Activated CD8-positive, alpha-beta T cell treated with anti-CD3 and anti-CD28 coated beads for 36 hours (primary cell): ENCODE measurements around the gene ALDH1A3. TPM values are rescaled to one million over a fixed set of nuclear protein-coding genes. Genes with fewer than 3 reads are reported as not detected.

Experiments used
- ATAC-seq: fragments of 200-7000 bp; cut with Tn5 transposase; one replicate; pipeline ENCODE4 v1.10.0; 2021; ENCODE audit warnings: mild to moderate bottlenecking, moderate library complexity
- CTCF ChIA-PET: fragments of 350-600 bp; sonication (Branson Sonifier 250); formaldehyde crosslinking; loops from one replicate; lab custom pipeline; 2021; ENCODE audit warnings: antibody characterized with exemption; lab: Charles Lee
- POLR2A ChIA-PET: fragments of 350-600 bp; sonication (Branson Sonifier 250); formaldehyde crosslinking; loops from one replicate; lab custom pipeline; 2021; ENCODE audit warnings: antibody characterized with exemption; lab: Charles Lee
- DNase-seq: peaks from one replicate; pipeline ENCODE4 v3.0.0-alpha.2; 2020
- H3K27ac Mint-ChIP-seq: one replicate; pipeline ENCODE4 v1.8.0; 2021; ENCODE audit warnings: mild to moderate bottlenecking, mixed read lengths
- H3K27me3 Mint-ChIP-seq: one replicate; pipeline ENCODE4 v1.8.0; 2021; ENCODE audit warnings: mixed read lengths
- H3K36me3 Mint-ChIP-seq: one replicate; pipeline ENCODE4 v1.8.0; 2021; ENCODE audit warnings: low read depth, mixed read lengths
- H3K4me1 Mint-ChIP-seq: one replicate; pipeline ENCODE4 v1.8.0; 2021; ENCODE audit warnings: low read depth, mixed read lengths
- H3K4me3 Mint-ChIP-seq: one replicate; pipeline ENCODE4 v1.8.0; 2021; ENCODE audit warnings: mild to moderate bottlenecking, moderate library complexity, mixed read lengths
- H3K9me3 Mint-ChIP-seq: one replicate; pipeline ENCODE4 v1.8.0; 2021; ENCODE audit warnings: mixed read lengths
- CTCF ChIP-seq: fragments of 200-600 bp; IDR thresholded peaks from one replicate; pipeline ENCODE4 v1.8.0; 2022; ENCODE audit warnings: antibody characterized with exemption, mild to moderate bottlenecking
- intact Hi-C: fragments of 100-400 bp; cut with micrococcal nuclease; formaldehyde crosslinking; loops from one replicate; pipeline ENCODE4 v1.10.0; 2022
- total RNA-seq, 2 experiments: library from RNA; stranded (reverse); gene quantifications; one replicate each; pipeline ENCODE4 v1.2.3, GENCODE V29; 2021

ALDH1A3 gene
- total RNA-seq, 2 experiments from 2014 or later = not detected

- CTCF ChIA-PET = interaction anchor here (1.0 to 1.3 kb wide), 2 partner anchors 16 to 18 kb away, joined by 3 to 4 read pairs; no protein-coding TSS in a partner anchor
These were observed 55.1 kb downstream of the ALDH1A3 start for GRCh38 chr15:100934726-100935125.

GRCh38 chr15:100937171-100937570 lies 57.5 kb downstream of the ALDH1A3 start:
- no peaks in the 10 kb centered on the region for H3K9me3 Mint-ChIP-seq
- ChIA-PET POLR2A (no interaction called here), CTCF (no interaction called here)
- H3K27ac Mint-ChIP-seq = no peak overlapping the region
- intact Hi-C loops = no loop called here
- H3K4me3 Mint-ChIP-seq = no peak overlapping the region
- no peak for TF ChIP-seq CTCF
- ATAC-seq (no peak), DNase-seq (no peak)
- no peaks in the 10 kb centered on the region for H3K4me1 Mint-ChIP-seq
- H3K36me3 Mint-ChIP-seq = no peaks in the 10 kb centered on the region
- H3K27me3 Mint-ChIP-seq = no peaks in the 10 kb centered on the region

More at GRCh38 chr15:100934726-100935125, 55.1 kb downstream of the ALDH1A3 start:
- Mint-ChIP-seq H3K4me3 (no peak overlapping the region), H3K27me3 (no peaks in the 10 kb centered on the region), H3K9me3 (no peaks in the 10 kb centered on the region), H3K36me3 (no peaks in the 10 kb centered on the region), H3K4me1 (no peaks in the 10 kb centered on the region), H3K27ac (no peak overlapping the region)
- no peak for DNase-seq
- intact Hi-C loops = no loop called here
- TF ChIP-seq CTCF = no peak
- no peak for ATAC-seq
- POLR2A ChIA-PET = no interaction called here

GRCh38 chr15:100939791-100940190 lies 60.2 kb downstream of the ALDH1A3 start:
- POLR2A ChIA-PET = no interaction called here
- no peak for DNase-seq
- Mint-ChIP-seq H3K27ac (no peak overlapping the region), H3K4me1 (no peaks in the 10 kb centered on the region), H3K4me3 (no peak overlapping the region), H3K36me3 (no peaks in the 10 kb centered on the region), H3K27me3 (no peaks in the 10 kb centered on the region), H3K9me3 (no peaks in the 10 kb centered on the region)
- intact Hi-C loops = no loop called here
- TF ChIP-seq CTCF = no peak
- CTCF ChIA-PET = no interaction called here
- no peak for ATAC-seq

GRCh38 chr15:100940767-100941379 lies 61.2 kb downstream of the ALDH1A3 start:
- intact Hi-C loops = no loop called here
- ATAC-seq = no peak
- H3K4me1 Mint-ChIP-seq = no peaks in the 10 kb centered on the region
- ChIA-PET CTCF (no interaction called here), POLR2A (no interaction called here)
- H3K27ac Mint-ChIP-seq = no peak overlapping the region
- TF ChIP-seq CTCF = no peak
- no peaks in the 10 kb centered on the region for H3K36me3 Mint-ChIP-seq
- no peaks in the 10 kb centered on the region for H3K27me3 Mint-ChIP-seq
- no peak overlapping the region for H3K4me3 Mint-ChIP-seq
- DNase-seq = no peak
- no peaks in the 10 kb centered on the region for H3K9me3 Mint-ChIP-seq

GRCh38 chr15:100941536-100941935 lies 61.9 kb downstream of the ALDH1A3 start:
- Mint-ChIP-seq H3K4me1 (no peaks in the 10 kb centered on the region), H3K36me3 (no peaks in the 10 kb centered on the region), H3K27ac (no peak overlapping the region), H3K9me3 (no peaks in the 10 kb centered on the region), H3K27me3 (no peaks in the 10 kb centered on the region), H3K4me3 (no peak overlapping the region)
- POLR2A ChIA-PET = no interaction called here
- no peak for DNase-seq
- TF ChIP-seq CTCF = no peak
- CTCF ChIA-PET = no interaction called here
- intact Hi-C loops = no loop called here
- ATAC-seq = no peak
